Lower lobe of right lung (tissue), 2 donors: ENCODE results near the gene KIRREL1. TPM values are rescaled to one million over a fixed set of nuclear protein-coding genes. Genes with fewer than 3 reads are reported as not detected.
A peak's percentile ranks its signal among the peaks of the same experiment; 100 is the strongest.

Source experiments
- ATAC-seq, 2 donors: fragments of 200-7000 bp; cut with Tn5 transposase; one replicate each; pipeline ENCODE4 v1.9.1; 2020 to 2022; ENCODE audit warnings: mild to moderate bottlenecking in 2 of 2, moderate library complexity in 2 of 2
- DNase-seq: peaks from one replicate; pipeline ENCODE4 v3.0.0-alpha.2; 2020
- H3K27ac ChIP-seq: fragments of 200-600 bp; one replicate; pipeline ENCODE4 v1.8.0; 2022
- H3K27me3 ChIP-seq: fragments of 200-600 bp; one replicate; pipeline ENCODE4 v1.8.0; 2022; ENCODE audit warnings: low read depth
- H3K36me3 ChIP-seq: fragments of 200-600 bp; one replicate; pipeline ENCODE4 v1.8.0; 2022; ENCODE audit warnings: mild to moderate bottlenecking
- H3K4me1 ChIP-seq: fragments of 200-600 bp; one replicate; pipeline ENCODE4 v1.8.0; 2022
- H3K4me3 ChIP-seq: fragments of 200-600 bp; one replicate; pipeline ENCODE4 v1.8.0; 2022; ENCODE audit warnings: mild to moderate bottlenecking
- H3K9me3 ChIP-seq: fragments of 200-600 bp; one replicate; pipeline ENCODE4 v1.8.0; 2022
- intact Hi-C: fragments of 100-400 bp; cut with DNase I; formaldehyde crosslinking; loops from one replicate; pipeline ENCODE4 v1.11.0; 2022
- total RNA-seq: library from RNA; stranded (reverse); fragmentation: NEBNext Ultra II Directional; extraction: Animal tissue kit (Norgen Biotek cat#: 25700); gene quantifications from one replicate; pipeline ENCODE4 v1.2.1, GENCODE V29; 2021
- TF ChIP-seq, protein P1 (sequence below): fragments of 200-600 bp; IDR thresholded peaks from one replicate; pipeline ENCODE4 v1.8.0; 2022; ENCODE audit warnings: antibody characterized with exemption, mild to moderate bottlenecking
- donor health status: DM: no; HTN: yes; CAD: no; lungs with severe emphysema.

The KIRREL1 gene
- total RNA-seq, 1 donor from 2014 or later, result 26.9 TPM

DNA sequence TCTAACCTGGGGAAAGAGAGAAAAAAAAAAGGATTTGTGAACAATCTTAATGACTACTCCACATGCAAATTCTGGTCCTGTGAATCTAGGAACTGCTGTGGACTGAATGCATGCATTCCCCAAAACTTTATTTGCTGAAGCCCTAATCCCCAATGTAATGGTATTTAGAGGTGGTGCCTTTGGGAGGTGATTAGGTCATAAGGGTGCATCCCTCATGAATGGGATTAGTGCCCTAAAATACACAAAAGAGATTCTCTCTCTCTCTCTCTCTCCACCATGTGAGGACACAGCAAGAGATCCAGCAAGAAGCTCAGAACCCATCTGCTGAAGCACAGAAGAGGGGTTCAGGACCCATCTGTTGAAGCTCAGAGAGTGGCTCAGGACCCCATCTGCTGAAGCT lies 26.2 kb upstream of the KIRREL1 start:
- intact Hi-C loops, result loop anchor here (10.0 kb wide), 1 partner anchor 158 kb away; a partner anchor contains a TSS
- ATAC-seq (no peak), DNase-seq (no peak)
- Histone ChIP-seq H3K4me1 (peaks cover 3% of the 10 kb centered on the region), H3K4me3 (no peak overlapping the region), H3K9me3 (no peaks in the 10 kb centered on the region), H3K36me3 (no peaks in the 10 kb centered on the region), H3K27me3 (peaks cover 6% of the 10 kb centered on the region), H3K27ac (no peak overlapping the region)
- TF ChIP-seq, protein P1, sequence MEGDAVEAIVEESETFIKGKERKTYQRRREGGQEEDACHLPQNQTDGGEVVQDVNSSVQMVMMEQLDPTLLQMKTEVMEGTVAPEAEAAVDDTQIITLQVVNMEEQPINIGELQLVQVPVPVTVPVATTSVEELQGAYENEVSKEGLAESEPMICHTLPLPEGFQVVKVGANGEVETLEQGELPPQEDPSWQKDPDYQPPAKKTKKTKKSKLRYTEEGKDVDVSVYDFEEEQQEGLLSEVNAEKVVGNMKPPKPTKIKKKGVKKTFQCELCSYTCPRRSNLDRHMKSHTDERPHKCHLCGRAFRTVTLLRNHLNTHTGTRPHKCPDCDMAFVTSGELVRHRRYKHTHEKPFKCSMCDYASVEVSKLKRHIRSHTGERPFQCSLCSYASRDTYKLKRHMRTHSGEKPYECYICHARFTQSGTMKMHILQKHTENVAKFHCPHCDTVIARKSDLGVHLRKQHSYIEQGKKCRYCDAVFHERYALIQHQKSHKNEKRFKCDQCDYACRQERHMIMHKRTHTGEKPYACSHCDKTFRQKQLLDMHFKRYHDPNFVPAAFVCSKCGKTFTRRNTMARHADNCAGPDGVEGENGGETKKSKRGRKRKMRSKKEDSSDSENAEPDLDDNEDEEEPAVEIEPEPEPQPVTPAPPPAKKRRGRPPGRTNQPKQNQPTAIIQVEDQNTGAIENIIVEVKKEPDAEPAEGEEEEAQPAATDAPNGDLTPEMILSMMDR, result no peak

DNA sequence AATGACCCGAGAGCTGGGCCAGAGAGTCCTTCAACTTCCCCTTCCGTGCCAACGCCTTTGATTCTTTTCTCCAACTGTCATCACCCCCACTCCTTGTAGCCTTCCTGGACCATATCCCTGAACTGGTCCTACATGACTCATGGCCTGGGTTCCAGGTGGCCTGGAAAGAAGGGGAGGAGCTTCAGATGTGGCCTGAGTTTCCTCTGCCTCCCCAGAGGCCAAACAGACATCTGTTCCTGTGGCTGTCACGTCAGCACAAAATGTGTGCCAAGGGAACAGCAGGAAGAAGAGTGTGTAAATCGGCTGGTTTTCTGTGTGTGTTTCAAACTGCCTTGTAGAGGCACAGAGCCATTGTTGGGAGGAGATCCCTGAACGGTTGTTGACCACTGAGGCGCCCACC lies 24.9 kb upstream of the KIRREL1 start:
- H3K27me3 ChIP-seq, result peaks cover 6% of the 10 kb centered on the region
- DNase-seq (no peak), ATAC-seq (no peak)
- no peaks in the 10 kb centered on the region for H3K36me3 ChIP-seq
- H3K27ac ChIP-seq, result no peak overlapping the region
- no peak overlapping the region for H3K4me3 ChIP-seq
- TF ChIP-seq, protein P1, result no peak
- peaks cover 3% of the 10 kb centered on the region for H3K4me1 ChIP-seq
- H3K9me3 ChIP-seq, result no peaks in the 10 kb centered on the region
- intact Hi-C loops, result loop anchor here (10.0 kb wide), 1 partner anchor 156 kb away; a partner anchor contains a TSS

DNA sequence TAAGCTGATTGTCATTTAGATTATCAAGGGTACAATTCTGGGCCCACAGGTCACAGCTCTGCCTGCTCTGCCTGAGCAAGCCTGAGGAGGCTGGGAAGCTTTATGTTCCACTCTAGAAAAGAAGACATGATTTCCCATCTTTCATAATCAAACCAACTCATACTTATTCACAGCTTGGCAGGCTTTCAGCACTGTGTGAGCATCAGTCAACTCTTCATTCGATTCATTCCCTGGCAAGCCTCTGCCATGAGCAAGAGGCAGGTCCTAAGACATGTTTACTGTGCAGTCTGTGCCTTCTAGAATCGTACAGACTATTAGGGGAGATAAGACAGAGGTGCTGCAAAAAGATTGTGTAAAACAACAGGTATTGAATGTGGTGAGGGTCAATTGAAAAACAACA lies 24.5 kb upstream of the KIRREL1 start:
- Histone ChIP-seq H3K4me1 (peaks cover 3% of the 10 kb centered on the region), H3K27me3 (peaks cover 2% of the 10 kb centered on the region), H3K4me3 (no peak overlapping the region), H3K27ac (no peak overlapping the region), H3K9me3 (no peaks in the 10 kb centered on the region), H3K36me3 (no peaks in the 10 kb centered on the region)
- TF ChIP-seq, protein P1, result no peak
- peak in 1 of 2 donors; percentile 23 for ATAC-seq
- intact Hi-C loops, result loop anchor here (10.0 kb wide), 1 partner anchor 156 kb away; a partner anchor contains a TSS
- DNase-seq, result no peak

DNA sequence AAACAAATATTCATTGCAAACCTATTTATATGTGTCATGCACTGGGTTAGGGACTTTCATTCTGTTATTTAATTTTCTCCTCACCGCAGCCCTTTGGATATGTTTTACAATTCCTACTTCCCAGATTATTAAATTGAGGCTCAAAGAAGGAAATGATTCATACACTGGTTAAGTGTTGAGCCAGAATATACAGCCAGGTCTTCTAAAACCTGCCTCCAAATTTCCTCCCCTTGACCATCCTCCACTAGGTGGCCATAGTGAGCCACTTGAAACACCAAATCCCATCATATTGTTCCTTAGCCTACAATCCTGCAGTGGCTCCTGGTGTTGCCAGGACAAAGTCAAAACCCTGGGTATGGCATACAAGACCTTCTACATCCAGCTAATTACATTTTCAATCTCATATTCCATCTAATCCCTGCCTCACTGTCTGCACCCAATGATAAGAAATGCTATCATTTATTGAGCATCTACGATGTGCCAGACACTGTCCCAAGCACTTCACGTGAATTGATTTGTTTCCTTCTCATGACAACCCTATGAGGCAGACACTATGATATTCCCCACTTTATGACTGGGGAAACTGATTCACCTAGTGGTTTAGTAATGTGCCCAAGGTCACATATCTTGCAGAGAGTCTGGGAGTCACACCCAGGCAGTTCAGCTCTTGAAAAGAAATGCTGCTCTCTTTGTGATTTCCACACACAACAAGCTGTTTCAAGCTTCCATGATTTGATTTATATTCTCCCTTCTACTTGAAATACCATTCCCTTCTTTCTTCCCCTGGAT lies 23.6 kb upstream of the KIRREL1 start:
- Histone ChIP-seq H3K4me1 (peaks cover 3% of the 10 kb centered on the region), H3K36me3 (no peaks in the 10 kb centered on the region), H3K27me3 (no peaks in the 10 kb centered on the region), H3K9me3 (no peaks in the 10 kb centered on the region), H3K27ac (no peak overlapping the region), H3K4me3 (no peak overlapping the region)
- ATAC-seq, result peak; percentile 57 to 70
- no peak for DNase-seq
- TF ChIP-seq, protein P1, result peak; percentile 71
- intact Hi-C loops, result loop anchor here (10.0 kb wide), 1 partner anchor 155 kb away; a partner anchor contains a TSS

DNA sequence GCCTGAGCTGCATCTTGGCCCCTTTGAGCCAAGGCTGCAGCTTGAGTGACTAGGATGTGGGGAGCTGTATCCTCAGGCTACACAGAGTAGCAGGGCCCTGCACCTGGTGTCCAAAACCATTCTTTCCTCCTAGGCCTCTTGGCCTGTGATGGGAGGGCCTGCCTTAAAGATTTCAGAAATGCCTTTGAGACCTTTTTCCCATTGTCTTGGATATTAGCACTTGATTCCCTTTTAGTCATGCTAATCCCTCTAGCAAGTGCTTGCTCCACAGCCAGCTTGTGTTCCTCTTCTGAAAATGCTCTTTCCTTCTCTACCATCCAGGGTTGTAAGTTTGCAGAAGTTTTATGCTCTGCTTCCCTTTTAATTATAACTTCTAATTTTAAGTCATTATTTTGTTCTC lies 21.7 kb upstream of the KIRREL1 start:
- intact Hi-C loops, result no loop called here
- no peaks in the 10 kb centered on the region for H3K36me3 ChIP-seq
- TF ChIP-seq, protein P1, result no peak
- ATAC-seq (no peak), DNase-seq (no peak)
- H3K9me3 ChIP-seq, result no peaks in the 10 kb centered on the region
- H3K27me3 ChIP-seq, result no peaks in the 10 kb centered on the region
- H3K4me1 ChIP-seq, result peaks cover 3% of the 10 kb centered on the region
- H3K4me3 ChIP-seq, result no peak overlapping the region
- H3K27ac ChIP-seq, result no peak overlapping the region
